Activated T-cell treated with anti-CD3 and anti-CD28 coated beads for 48 hours (primary cell): ENCODE data around the gene VTA1.
"Not testable (repeated sequence)": the region's sequence is repeated elsewhere in the genome, so short reads cannot be mapped to it uniquely, and the experiment has no call there.

Experiments used
- DNase-seq: peaks from one replicate; pipeline ENCODE4 v3.0.0-alpha.2; 2020; ENCODE audit warnings: low read depth

VTA1 gene, protein sequence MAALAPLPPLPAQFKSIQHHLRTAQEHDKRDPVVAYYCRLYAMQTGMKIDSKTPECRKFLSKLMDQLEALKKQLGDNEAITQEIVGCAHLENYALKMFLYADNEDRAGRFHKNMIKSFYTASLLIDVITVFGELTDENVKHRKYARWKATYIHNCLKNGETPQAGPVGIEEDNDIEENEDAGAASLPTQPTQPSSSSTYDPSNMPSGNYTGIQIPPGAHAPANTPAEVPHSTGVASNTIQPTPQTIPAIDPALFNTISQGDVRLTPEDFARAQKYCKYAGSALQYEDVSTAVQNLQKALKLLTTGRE

DNA sequence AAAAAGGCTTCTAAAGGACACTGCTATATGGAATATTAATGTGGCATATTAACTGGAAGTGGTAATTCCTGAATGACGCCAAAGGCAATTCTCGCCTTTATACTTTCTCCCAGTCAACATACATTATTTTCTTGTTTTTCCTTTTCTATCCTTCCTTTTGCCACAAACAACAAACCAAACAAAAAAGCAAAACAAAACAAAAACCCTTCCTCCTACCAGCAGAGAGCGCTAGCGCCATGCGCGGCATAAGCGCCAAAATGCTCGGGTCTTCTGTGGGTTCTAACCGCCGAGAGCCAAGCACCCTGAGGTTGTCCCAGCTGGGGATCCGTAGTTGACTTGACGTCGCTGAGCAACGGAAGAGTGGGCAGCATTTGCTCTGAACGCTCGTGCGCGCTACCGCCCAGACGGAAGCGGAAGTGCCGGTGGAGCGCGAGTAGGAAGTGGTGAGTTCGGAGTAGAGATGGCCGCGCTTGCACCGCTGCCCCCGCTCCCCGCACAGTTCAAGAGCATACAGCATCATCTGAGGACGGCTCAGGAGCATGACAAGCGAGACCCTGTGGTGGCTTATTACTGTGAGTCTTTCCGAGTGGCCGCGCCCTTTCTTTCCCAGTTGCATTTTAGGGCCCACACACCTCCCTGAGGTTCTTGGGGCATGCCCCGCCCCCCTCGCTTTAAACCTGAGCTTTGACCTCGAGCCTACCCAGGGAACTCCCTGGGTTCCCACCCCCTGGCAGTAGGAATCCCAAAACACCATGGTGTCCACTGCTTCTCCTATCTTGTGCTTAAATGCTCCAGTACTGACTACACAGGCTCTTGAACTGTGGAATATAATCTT lies at the start of gene VTA1, which contains the start of gene NMBR:
Gene VTA1 (plus strand): TSS at position 436 of the 835 bp plus-strand sequence. CDS start 25 bp downstream, at position 461.
Gene NMBR (minus strand): TSS at position 295 of the 835 bp plus-strand sequence. CDS start 58,464 bp downstream, outside the sequence.
- peak; percentile 91 for DNase-seq

DNA sequence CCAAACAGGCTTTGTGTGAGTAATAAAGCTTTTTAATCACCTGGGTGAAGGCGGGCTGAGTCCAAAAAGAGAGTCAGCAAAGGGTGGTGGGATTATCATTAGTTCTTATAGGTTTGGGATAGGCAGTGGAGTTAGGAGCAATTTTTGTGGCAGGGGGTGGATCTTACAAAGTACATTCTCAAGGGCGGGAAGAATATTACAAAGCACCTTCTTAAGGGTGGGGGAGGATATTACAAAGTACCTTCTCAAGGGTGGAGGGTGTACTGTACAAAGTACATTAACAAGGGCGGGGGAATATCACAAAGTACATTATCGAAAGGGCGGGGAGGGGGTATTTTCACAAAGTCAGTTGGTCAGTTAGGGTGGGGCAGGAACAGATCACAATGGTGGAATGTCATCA lies 42.2 kb upstream of the VTA1 start:
- DNase-seq = not testable (repeated sequence)

DNA sequence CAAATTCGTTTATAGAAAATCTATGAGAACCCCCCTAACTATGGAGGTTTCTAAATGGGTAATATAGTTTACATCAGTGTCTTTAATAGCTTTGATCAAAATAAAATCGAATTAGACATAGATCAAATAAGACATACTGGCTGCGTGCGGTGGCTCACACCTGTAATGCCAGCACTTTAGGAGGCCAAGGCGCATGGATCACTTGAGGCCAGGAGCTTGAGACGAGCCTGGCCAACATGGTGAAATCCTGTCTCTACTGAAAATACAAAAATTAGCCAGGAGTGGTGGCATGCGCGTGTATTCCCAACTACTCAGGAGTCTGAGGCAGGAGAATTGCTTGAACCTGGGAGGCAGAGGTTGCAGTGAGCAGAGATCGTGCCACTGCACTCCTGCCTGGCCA lies 36.2 kb upstream of the VTA1 start:
- not testable (repeated sequence) for DNase-seq

DNA sequence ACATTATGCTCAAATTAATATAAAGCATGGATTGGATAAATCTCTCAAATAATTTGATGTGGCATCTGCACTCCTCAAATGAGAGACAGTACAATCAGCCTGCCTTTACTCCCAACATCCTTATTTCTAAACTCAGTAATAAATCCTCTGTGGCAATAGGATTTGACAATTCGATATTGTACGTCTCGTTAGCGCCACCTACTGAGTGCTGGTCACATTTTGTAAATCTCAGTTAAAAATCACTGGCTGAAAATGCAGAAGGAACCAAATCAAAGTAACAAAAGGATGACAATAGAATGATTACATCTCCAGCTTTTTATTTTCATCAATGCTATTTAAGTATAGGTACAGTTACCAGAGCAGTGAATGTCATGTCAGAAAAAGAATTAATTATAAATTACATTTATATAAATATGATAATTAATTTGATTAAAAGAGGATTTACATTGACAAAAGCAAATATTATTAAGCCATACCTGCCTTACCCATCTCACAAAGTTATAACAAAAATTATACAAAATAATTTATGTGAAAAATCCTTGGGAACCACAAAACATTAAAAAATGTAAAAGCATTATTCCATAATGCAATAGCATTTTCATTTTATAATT lies 34.5 kb upstream of the VTA1 start:
- peak; percentile 47 for DNase-seq

DNA sequence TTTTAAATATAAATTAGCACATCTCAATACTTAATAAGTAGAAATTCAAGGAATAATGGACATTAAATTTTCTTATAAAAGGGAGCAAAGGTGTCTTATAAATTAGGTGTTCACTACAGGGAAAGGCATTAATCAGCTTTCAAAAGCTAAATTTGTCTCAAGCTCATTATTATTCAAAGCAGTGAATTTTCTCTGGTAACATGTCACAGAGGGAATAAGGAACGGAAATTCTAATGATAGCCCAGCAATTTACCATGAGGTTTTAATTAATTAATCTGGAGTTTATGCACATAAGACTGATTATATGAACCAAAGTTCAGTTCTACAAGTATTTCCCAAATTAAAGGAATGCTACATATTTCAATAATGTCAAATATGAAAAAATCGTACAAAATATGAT lies 29.7 kb upstream of the VTA1 start:
- no peak for DNase-seq

DNA sequence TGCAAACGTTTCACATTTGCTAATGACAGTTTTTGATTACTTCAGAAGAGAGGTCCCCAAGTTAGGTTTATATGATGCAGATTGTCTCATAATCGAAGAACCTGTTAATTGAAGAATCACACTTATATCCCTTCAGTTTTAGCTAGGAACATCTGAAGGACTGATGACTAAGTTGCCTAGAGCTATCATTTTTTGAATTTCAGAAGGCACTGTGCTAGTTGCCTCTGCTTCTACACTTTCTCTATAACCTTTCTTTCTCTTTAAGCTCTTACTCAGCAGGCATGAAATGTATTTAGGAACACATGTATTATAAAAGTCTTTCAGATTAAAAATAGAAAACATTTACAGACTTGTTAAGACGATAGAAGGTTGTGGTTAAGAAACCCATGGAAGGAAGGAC lies 28.7 kb upstream of the VTA1 start:
- no peak for DNase-seq

DNA sequence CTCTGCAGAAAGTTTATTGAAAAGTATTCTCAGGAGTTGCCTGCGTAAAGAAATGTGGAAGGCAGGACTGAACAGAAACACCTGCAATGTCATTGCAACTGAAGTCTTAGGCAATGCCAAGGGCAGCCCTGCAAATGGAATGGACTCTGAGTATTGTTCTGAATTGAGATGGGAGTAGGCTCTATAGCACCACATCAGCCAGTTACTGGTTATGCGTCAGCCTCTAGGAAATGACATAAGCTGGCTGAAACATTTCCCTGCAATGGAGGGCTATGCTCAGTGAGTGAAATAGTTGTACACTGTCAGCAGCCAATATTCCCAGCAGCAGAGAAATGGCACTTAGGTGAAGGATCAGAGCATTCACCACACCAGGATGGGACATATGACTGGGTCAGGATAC lies 28.1 kb upstream of the VTA1 start:
- DNase-seq = no peak

DNA sequence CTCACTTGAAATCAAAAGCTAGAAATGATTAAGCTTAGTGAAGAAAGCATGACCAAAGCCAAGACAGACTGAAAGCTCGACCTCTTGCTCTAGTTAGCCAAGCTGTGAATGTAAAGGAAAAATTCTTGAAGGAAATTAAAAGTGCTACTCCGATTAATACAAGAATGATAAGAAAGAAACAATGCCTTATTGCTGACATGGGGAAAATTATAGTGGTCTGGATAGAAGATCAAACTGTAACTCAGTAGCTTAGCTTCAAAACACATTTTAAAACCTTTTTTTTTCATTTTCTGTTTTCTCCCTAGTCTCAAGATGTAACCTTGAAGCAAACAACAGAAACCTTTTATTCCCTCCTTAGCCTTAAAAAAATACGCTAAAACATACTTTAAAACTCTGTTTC lies 25.7 kb upstream of the VTA1 start:
- DNase-seq = no peak

DNA sequence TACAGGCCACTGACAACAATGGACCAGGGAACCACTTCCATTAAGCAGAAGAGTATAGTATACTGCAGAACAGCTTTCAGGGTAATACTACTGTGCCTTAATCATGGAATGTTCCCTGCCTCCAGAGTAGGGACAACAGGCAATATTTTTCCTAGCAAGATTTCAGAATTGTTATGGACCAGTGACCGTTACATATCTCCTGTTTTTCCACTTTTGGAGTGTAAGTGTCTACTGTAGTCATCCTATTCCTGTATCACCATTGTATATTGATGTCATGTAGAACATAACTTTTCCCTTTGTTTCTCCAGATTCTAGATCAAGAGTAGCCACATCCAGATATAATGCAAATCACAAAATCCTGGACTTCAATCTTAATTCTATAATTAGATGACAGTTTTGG lies 16.2 kb upstream of the VTA1 start:
- DNase-seq = no peak

DNA sequence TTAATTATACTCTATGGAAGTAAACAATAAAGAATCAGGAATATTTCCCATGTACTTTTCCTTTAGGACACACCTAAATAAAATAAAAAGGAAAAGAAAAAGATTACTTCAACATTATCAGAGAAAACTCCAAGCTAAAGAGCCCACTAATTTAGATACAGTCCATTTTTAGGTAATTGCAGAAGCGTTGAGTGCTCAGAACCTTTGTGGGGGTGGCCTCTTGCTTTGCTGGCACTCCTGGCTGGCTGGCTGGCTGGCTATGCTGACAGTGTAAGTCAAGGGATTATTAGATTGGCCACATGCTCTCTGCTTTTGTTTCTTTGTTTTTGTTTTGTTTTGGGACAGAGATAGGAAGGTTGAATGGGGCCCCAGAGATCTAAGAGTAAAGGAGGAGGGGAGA lies 14.4 kb upstream of the VTA1 start, which contains the start of gene GJE1:
Gene GJE1 (plus strand): TSS at position 301 of the 400 bp plus-strand sequence. CDS start 234 bp downstream, outside the sequence.
- DNase-seq = no peak

DNA sequence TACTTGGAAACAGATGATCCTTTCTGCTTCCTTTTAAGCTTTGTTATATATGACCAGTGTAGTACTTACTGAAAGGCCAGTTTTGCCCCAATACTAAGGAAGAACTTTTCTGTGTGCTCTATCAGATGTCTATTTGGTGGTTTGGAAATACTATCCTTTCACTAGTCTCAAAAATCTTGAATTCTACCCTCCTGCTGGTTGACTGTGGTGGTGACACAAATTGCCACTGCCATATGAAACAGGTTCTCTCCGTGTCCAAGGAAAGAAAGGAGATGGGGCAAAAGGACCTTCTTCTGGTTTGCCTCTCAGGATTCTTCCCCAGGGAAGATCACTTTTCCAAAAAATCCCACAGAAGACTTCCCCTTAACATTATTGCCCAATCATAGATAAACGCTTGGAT lies 8.2 kb upstream of the VTA1 start:
- no peak for DNase-seq

DNA sequence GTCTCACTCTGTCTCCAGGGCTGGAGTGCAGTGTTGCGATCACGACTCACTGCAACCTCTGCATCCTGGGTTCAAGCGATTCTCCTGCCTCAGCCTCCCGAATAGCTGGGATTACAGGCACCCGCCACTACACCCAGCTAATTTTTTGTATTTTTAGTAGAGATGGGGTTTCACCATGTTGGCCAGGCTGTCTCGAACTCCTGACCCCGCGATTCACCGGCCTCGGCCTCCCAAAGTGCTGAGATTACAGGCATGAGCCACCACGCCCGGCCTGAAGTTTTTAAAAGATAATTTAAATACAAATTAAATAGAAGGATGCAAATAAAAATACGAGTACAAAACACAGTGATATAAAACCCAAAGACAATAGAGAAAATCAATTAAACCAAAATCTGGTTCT lies 5.5 kb upstream of the VTA1 start:
- DNase-seq = not testable (repeated sequence)

DNA sequence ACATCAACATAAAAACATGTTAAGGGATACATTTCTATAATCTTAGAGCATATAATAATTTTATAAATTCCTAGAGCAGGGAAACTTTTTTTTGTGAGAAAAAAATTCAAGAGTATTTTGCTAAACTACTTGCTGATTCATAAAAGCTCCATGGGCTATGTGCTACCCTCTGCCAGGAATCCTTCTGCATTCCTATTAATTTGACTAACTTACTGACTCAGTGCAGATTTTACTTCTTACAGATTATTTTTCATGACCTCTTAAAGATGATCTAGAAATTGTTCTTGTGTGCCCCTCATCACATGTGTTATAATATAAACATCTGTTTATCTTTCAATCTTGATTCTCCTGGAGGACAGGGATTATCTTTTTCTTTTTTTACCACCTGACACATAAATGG lies 5.7 kb downstream of the VTA1 start:
- DNase-seq = no peak

DNA sequence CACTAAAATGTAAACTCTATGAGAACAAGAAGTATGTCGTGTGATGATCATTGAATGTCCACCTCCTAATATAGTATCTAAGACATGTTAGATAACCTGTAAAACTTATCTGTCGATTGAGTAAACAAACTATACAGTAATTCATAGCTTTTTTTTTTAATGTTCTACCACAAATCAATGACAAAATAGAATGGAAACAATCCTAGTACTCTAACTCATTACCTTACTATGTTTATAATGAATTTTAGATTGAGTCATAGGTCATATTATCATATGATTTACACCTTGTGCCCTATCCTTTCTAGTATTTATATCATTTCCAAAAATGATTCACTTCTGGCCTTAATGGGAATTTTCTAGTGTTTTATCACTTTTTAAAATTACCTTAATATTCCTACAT lies 6.1 kb downstream of the VTA1 start:
- no peak for DNase-seq

DNA sequence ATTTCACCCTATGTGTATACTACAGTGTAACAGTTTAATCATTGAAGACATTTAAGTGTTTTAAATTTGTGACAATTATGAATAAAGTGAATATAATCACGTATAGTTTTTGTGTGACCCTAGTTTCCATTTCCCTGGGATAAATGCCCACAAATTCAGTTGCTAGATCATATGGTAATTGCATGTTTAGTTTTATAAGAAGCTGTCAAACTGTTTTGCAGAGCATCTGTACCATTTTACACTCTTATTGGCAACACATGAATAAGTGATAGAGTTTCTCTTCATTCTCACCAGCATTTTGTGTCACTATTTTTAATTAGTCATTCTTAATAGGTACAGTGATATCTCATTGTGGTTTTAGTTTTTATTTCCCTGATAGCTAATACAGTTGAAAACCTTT lies 7.3 kb downstream of the VTA1 start:
- DNase-seq = no peak

DNA sequence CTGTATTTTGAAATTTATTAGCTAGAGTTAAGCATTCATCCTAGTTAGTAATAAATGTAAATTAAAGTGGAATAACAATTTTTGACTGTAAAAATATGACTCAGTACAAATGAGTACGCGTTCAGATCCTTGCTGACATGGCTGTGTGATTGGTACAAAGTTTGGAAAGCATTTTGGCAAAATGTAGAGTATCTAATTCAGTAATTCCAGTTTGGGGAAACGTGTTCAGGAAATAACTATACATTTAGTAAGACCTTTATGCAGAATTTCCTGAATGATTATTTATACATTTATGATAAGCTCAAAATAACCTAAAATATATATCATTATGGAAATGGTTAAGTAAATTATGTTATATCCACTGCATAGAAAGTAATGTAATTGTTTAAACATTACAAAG lies 8.0 kb downstream of the VTA1 start:
- no peak for DNase-seq

DNA sequence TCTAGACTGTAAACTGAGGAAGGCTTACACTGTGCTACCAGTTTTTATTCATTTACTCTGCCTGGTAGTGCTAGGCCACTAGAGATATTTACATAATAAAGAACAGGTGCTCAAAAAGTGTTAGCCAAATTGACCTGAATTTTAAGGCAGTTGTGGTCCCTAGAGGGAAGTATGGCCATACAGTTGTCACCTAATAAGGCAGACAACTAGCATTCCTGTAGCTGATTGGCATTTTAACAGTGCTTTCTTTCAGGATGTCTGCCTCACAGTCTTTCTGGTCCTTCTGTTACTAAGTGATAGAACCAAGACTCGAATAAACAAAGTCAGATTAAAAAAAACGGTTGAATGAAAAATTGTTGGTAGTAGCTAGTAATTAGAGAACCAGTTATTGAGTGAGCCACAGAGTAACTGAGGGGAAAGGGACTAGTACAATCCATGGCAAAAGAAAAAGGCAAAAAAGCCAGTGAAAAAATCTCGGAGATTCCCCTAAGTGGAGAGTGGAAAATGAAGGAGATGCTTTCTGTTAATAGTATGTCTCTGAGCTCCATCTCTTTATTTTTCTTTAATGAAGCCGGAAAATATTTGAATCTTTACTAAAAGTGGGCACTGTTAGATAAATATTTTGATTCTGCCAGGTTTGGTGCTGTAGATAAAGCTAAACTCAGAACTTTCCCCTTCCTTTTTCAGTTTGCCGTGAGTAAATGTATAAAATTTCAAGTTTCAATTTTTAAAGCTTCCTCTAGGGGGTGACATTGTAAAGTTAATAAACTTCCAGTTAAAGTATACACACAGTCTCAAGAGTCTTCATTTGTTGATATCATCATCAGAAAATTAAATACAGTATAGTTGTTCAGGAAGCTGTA lies 9.1 kb downstream of the VTA1 start:
- no peak for DNase-seq

DNA sequence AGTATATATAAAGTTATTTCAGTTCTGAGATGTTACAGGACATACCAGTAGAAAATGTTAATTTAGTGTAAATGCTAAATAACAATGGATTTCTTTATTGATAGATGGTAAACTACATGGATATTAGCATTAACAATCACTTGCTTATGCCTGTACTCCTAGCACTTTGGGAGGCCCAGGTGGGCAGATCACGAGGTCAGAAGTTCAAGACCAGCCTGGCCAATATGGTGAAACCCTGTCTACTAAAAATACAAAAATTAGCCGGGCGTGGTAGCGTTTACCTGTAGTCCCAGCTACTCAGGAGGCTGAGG lies 9.7 kb downstream of the VTA1 start:
- not testable (repeated sequence) for DNase-seq

DNA sequence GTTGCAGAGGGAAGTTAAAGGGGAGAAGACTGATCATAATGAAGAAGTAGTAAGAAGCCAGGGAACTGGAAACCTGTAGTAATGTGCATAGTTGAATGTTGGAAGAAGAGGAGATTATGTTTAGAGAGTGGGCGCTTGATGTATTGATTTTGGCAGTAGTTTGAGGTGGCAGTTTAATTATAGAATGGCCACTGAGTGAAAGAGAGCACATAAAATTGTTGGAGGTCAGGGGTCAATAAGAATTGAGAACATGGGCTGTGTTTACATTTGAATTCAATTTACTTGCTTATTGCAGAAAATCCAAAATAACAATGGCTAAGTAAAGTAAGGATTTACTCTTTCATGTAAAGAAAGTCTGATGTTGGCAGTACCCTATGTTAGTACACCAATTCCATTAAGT lies 15.7 kb downstream of the VTA1 start:
- no peak for DNase-seq

DNA sequence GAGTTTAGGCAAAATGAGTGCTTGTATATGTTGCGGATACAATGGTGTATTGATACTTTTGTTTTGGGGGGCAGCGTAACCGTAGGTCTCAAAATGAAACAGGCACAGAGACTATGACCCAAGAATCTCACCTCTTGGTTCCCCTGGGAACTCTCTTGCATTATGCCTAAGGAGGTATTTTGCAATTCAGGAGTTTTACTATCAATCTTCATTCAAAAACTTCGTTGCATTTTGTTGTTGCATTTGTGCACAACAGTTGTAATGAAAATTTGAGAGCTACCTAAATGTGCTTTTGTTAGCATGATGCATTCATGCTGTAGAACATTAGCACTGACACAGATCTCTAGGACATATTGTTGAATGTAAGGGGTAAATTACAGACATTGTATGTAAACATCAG lies 18.2 kb downstream of the VTA1 start:
- DNase-seq = no peak

DNA sequence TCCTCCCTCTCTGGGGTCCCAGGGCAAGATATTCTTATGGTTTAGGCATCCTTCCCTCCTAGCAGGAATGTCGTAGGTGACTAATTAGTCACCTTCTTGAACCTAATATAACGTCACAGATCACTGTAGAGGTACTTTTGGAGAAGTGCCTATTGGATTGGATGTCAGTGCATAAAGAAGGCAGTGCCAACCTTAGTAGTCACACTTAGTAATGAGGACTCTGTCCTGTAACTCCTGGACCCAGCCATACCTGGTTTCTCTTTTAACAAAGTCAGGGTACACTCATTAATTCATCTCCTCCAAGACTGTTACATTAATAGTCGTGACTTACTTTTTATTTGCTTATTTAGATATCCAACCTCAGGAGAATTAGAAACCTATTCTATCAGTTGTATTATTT lies 20.0 kb downstream of the VTA1 start:
- no peak for DNase-seq

DNA sequence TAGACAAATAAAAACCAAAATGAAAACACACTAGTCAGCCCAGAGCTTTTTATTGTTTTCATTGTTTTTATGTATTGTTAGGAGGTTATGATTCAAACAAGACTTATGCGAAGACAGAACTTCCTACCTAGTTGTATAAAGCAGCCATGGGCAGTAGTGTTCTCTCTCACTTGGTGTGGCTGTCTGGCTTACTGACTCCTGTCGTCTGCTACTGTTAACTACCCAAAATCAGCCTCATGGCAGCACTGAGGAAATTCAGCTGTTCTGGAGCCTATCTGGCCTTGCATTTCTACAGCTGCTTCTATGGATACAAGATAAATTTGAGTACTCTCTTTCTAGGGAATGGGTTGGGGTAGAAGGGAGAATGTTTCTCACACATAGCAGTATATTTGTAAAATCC lies 20.4 kb downstream of the VTA1 start:
- no peak for DNase-seq
